K562 (cell line): ENCODE data around the gene JADE3. TPM values are rescaled to one million over a fixed set of nuclear protein-coding genes. Genes with fewer than 3 reads are reported as not detected.
A peak's percentile ranks its signal among the peaks of the same experiment; 100 is the strongest.

ENCODE experiments used
- CGGBP1 ChIP-seq: fragments of 250-450 bp; sonication (Bioruptor Pico); IDR thresholded peaks from 2 replicates; pipeline ENCODE4 v1.9.0; 2021; ENCODE audit warnings: mild to moderate bottlenecking
- CHD2 ChIP-seq: IDR thresholded peaks from 2 replicates; pipeline ENCODE4 v1.6.1; 2011; ENCODE audit warnings: low read depth, low read length
- FOXJ3 ChIP-seq: sonication (generic); formaldehyde crosslinking; IDR thresholded peaks from 2 replicates; pipeline ENCODE4 v1.4.0; 2020; ENCODE audit warnings: mild to moderate bottlenecking, missing genetic modification reagents
- HMG20B ChIP-seq: fragments of 250-450 bp; sonication (Bioruptor Pico); IDR thresholded peaks from 2 replicates; pipeline ENCODE4 v1.5.0; 2021; ENCODE audit warnings: mild to moderate bottlenecking
- KLF16 ChIP-seq: IDR thresholded peaks from 2 replicates; pipeline ENCODE4 v1.6.1; 2016; ENCODE audit warnings: antibody characterized with exemption
- NEUROD1 ChIP-seq: fragments of 150-350 bp; IDR thresholded peaks from 2 replicates; pipeline ENCODE4 v1.6.1; 2014; ENCODE audit warnings: borderline replicate concordance, low read length, low read depth; ENCODE audit not compliant: partially characterized antibody
- NFXL1 ChIP-seq: fragments of 450-650 bp; formaldehyde crosslinking; IDR thresholded peaks from 2 replicates; pipeline ENCODE4 v1.4.0; 2021; ENCODE audit warnings: mild to moderate bottlenecking
- NONO ChIP-seq, 2 experiments: fragments of 200-400 bp in 1 of 2; fragments of 450-650 bp in 1 of 2; formaldehyde crosslinking in 1 of 2; IDR thresholded peaks; 2 replicates each; pipeline ENCODE4 v1.6.1; 2017; ENCODE audit warnings: low read depth in 2 of 2, mild to moderate bottlenecking in 2 of 2, moderate library complexity in 2 of 2, low read length in 1 of 2
- POLR2H ChIP-seq: IDR thresholded peaks from 2 replicates; pipeline ENCODE4 v1.6.1; 2016; ENCODE audit warnings: missing genetic modification characterization, low read depth, mild to moderate bottlenecking, control low read depth, missing compliant biosample characterization, moderate library complexity
- SIRT6 ChIP-seq: IDR thresholded peaks from one replicate; pipeline ENCODE4 v1.6.1; 2012; ENCODE audit warnings: low read depth, mild to moderate bottlenecking, control low read depth, inconsistent platforms, low read length, moderate library complexity
- SMARCC2 ChIP-seq: fragments of 450-650 bp; IDR thresholded peaks from 2 replicates; pipeline ENCODE4 v1.6.1; 2017; ENCODE audit warnings: antibody characterized with exemption, moderate library complexity, mild to moderate bottlenecking, low read depth
- TFAP4 ChIP-seq: sonication (generic); formaldehyde crosslinking; IDR thresholded peaks from 2 replicates; pipeline ENCODE4 v1.8.0; 2022; ENCODE audit warnings: missing genetic modification reagents, mild to moderate bottlenecking, moderate library complexity, borderline replicate concordance
- ZBTB43 ChIP-seq: sonication (generic); formaldehyde crosslinking; IDR thresholded peaks from 2 replicates; pipeline ENCODE4 v1.8.0; 2023; ENCODE audit warnings: mild to moderate bottlenecking, missing genetic modification reagents
- ZC3H11A ChIP-seq: IDR thresholded peaks from 2 replicates; pipeline ENCODE4 v1.6.1; 2012; ENCODE audit warnings: low read depth, low read length, improper control_type of control experiment
- ZFP36 ChIP-seq: fragments of 150-350 bp; IDR thresholded peaks from 2 replicates; pipeline ENCODE4 v1.6.1; 2018; ENCODE audit warnings: low read length, low read depth; ENCODE audit not compliant: partially characterized antibody
- ZFPM2 ChIP-seq: fragments of 250-450 bp; sonication (Bioruptor Pico); IDR thresholded peaks from 2 replicates; pipeline ENCODE4 v1.5.1; 2022; ENCODE audit warnings: mild to moderate bottlenecking
- ZNF239 ChIP-seq: fragments of 250-450 bp; sonication (Bioruptor Pico); IDR thresholded peaks from 2 replicates; pipeline ENCODE4 v1.4.0; 2020; ENCODE audit warnings: mild to moderate bottlenecking
- ZNF354B ChIP-seq: fragments of 250-450 bp; sonication (Bioruptor Pico); IDR thresholded peaks from 2 replicates; pipeline ENCODE4 v1.4.0; 2020
- ZNF764 ChIP-seq: fragments of 250-450 bp; sonication (Bioruptor Pico); IDR thresholded peaks from 2 replicates; pipeline ENCODE4 v1.4.0; 2020; ENCODE audit warnings: low read depth, mild to moderate bottlenecking, moderate library complexity
- polyA plus RNA-seq, 8 experiments: library from polyadenylated mRNA; depleted of rRNA in 4 of 8; stranded (reverse) in 5 of 8; unstranded in 3 of 8; fragments of >200 nt; fragmentation: Nextera tagmentation in 2 of 8; fragmentation: Illumina TruSeq in 1 of 8; extraction: Ambion mirVana in 2 of 8; extraction: Trizol in 1 of 8; gene quantifications; 2 replicates each; pipeline versions ENCODE4 v1.2.1 to v1.2.3, GENCODE V29; 2011 to 2014; ENCODE audit warnings: inconsistent platforms in 1 of 8, missing spikeins in 1 of 8
- total RNA-seq, 7 experiments: library from RNA; depleted of rRNA in 6 of 7; stranded (reverse); fragments of >200 nt in 6 of 7; fragmentation: Illumina TruSeq in 2 of 7; extraction: Trizol in 2 of 7; gene quantifications; 2 replicates each; pipeline versions ENCODE4 v1.2.1 to v1.2.3, GENCODE V29; 2011 to 2021; ENCODE audit warnings: low replicate concordance in 1 of 7
- TF ChIP-seq, protein P1 (sequence below): sonication (generic); formaldehyde crosslinking; IDR thresholded peaks from 2 replicates; pipeline ENCODE4 v1.8.0; 2022; ENCODE audit warnings: mild to moderate bottlenecking, missing genetic modification reagents
- TF ChIP-seq, protein P2 (sequence below): fragments of 450-650 bp; formaldehyde crosslinking; conservative IDR thresholded peaks from 2 replicates; pipeline ENCODE4 v1.4.0; 2022; ENCODE audit warnings: mild to moderate bottlenecking, missing genetic modification characterization

JADE3 gene
- total and polyA plus RNA-seq, 9 of the 15 experiments (the other 6 are each of a cell fraction or from before 2014, with no cell fraction given) = 2.6 to 10.0 (median 7.0) TPM

DNA sequence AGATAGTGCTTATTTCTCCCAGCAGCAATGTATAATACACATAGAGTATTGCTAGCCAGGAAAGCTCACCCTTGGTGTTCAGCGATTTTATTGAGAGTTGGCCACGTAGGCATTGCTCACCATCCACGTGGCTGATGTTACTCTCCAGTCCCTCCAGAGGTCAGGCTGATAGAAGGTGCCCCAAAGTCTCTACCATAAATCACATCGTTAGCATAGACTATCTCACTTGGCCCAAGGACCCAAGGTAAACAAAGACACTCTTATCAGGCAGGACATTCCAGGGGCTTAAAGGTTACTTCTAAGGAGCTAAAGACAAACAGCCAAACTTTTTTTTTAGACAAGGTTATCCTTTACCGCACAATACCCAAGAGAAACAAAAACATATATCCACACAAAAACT lies 135.8 kb downstream of the JADE3 start (continued):
- TF ChIP-seq ZFP36 (no peak), ZNF354B (CRISPR knock-in tag) (no peak), TFAP4 (CRISPR knock-in tag) (no peak), POLR2H (no peak), ZFPM2 (CRISPR knock-in tag) (no peak), ZNF239 (CRISPR knock-in tag) (no peak), ZC3H11A (no peak), CHD2 (no peak), NFXL1 (CRISPR knock-in tag) (no peak), ZNF764 (no peak), NONO (IDR thresholded peaks at IDR 0.05; ENCODE audit: low read depth in 2 of 2, low read length in 1 of 2) (no peak), ZBTB43 (CRISPR knock-in tag) (no peak), FOXJ3 (no peak), SIRT6 (no peak), NEUROD1 (peak; percentile 49), KLF16 (peak; percentile 77), SMARCC2 (peak; percentile 86), CGGBP1 (CRISPR knock-in tag) (no peak), HMG20B (CRISPR knock-in tag) (no peak)
- TF ChIP-seq, protein P1, sequence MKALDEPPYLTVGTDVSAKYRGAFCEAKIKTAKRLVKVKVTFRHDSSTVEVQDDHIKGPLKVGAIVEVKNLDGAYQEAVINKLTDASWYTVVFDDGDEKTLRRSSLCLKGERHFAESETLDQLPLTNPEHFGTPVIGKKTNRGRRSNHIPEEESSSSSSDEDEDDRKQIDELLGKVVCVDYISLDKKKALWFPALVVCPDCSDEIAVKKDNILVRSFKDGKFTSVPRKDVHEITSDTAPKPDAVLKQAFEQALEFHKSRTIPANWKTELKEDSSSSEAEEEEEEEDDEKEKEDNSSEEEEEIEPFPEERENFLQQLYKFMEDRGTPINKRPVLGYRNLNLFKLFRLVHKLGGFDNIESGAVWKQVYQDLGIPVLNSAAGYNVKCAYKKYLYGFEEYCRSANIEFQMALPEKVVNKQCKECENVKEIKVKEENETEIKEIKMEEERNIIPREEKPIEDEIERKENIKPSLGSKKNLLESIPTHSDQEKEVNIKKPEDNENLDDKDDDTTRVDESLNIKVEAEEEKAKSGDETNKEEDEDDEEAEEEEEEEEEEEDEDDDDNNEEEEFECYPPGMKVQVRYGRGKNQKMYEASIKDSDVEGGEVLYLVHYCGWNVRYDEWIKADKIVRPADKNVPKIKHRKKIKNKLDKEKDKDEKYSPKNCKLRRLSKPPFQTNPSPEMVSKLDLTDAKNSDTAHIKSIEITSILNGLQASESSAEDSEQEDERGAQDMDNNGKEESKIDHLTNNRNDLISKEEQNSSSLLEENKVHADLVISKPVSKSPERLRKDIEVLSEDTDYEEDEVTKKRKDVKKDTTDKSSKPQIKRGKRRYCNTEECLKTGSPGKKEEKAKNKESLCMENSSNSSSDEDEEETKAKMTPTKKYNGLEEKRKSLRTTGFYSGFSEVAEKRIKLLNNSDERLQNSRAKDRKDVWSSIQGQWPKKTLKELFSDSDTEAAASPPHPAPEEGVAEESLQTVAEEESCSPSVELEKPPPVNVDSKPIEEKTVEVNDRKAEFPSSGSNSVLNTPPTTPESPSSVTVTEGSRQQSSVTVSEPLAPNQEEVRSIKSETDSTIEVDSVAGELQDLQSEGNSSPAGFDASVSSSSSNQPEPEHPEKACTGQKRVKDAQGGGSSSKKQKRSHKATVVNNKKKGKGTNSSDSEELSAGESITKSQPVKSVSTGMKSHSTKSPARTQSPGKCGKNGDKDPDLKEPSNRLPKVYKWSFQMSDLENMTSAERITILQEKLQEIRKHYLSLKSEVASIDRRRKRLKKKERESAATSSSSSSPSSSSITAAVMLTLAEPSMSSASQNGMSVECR (CRISPR knock-in tag) = no peak
- TF ChIP-seq, protein P2, sequence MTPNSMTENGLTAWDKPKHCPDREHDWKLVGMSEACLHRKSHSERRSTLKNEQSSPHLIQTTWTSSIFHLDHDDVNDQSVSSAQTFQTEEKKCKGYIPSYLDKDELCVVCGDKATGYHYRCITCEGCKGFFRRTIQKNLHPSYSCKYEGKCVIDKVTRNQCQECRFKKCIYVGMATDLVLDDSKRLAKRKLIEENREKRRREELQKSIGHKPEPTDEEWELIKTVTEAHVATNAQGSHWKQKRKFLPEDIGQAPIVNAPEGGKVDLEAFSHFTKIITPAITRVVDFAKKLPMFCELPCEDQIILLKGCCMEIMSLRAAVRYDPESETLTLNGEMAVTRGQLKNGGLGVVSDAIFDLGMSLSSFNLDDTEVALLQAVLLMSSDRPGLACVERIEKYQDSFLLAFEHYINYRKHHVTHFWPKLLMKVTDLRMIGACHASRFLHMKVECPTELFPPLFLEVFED (CRISPR knock-in tag) = no peak
